Spleen (tissue), 11 donors: ENCODE data around the gene DNAH17. TPM values are rescaled to one million over a fixed set of nuclear protein-coding genes. Genes with fewer than 3 reads are reported as not detected.

Source experiments
- DNase-seq: peaks from one replicate; pipeline ENCODE4 v3.0.0-alpha.2; 2020
- H3K27ac ChIP-seq, 8 donors: fragments of 200-600 bp; sonication (generic) in 7 of 8; 1 replicate in 4 of 8; 2 replicates in 4 of 8; pipeline versions ENCODE4 v1.5.0 to v1.8.0; 2016 to 2021; ENCODE audit warnings: inconsistent platforms in 4 of 8, mild to moderate bottlenecking in 4 of 8, moderate library complexity in 1 of 8
- H3K27me3 ChIP-seq, 7 donors: fragments of 200-600 bp; sonication (generic) in 6 of 7; replicated peaks in 1 of 7; 1 replicate in 4 of 7; 2 replicates in 3 of 7; pipeline versions ENCODE4 v1.5.0 to v1.8.0; 2016 to 2021; ENCODE audit warnings: inconsistent platforms in 3 of 7, mild to moderate bottlenecking in 1 of 7
- H3K36me3 ChIP-seq, 6 donors: fragments of 200-600 bp; sonication (generic) in 5 of 6; 1 replicate in 4 of 6; 2 replicates in 2 of 6; pipeline versions ENCODE4 v1.5.0 to v1.8.0; 2016 to 2021; ENCODE audit warnings: inconsistent platforms in 2 of 6
- H3K4me1 ChIP-seq, 6 donors: fragments of 200-600 bp; sonication (generic) in 5 of 6; 1 replicate in 3 of 6; 2 replicates in 3 of 6; pipeline versions ENCODE4 v1.5.0 to v1.8.0; 2016 to 2021; ENCODE audit warnings: inconsistent platforms in 3 of 6
- H3K4me3 ChIP-seq, 8 donors: fragments of 200-600 bp; sonication (generic) in 7 of 8; 1 replicate in 4 of 8; 2 replicates in 4 of 8; pipeline versions ENCODE4 v1.5.0 to v1.8.0; 2016 to 2021; ENCODE audit warnings: inconsistent platforms in 4 of 8, mild to moderate bottlenecking in 4 of 8, moderate library complexity in 2 of 8
- H3K9me3 ChIP-seq, 8 donors: fragments of 200-600 bp; sonication (generic) in 7 of 8; 1 replicate in 4 of 8; 2 replicates in 4 of 8; pipeline versions ENCODE4 v1.5.0 to v1.8.0; 2016 to 2021; ENCODE audit warnings: inconsistent platforms in 4 of 8
- CTCF ChIP-seq, 11 experiments: fragments of 200-600 bp in 7 of 11; fragments of 450-650 bp in 4 of 11; sonication (generic) in 4 of 11; IDR thresholded peaks in 8 of 11; conservative IDR thresholded peaks in 3 of 11; 1 replicate in 7 of 11; 2 replicates in 4 of 11; pipeline versions ENCODE4 v1.4.0 to v1.8.0; 2016 to 2021; ENCODE audit warnings: antibody characterized with exemption in 11 of 11, inconsistent platforms in 4 of 11, mild to moderate bottlenecking in 1 of 11
- POLR2A ChIP-seq, 3 donors: fragments of 450-650 bp; IDR thresholded peaks; one replicate each; pipeline ENCODE4 v1.5.1; 2017; ENCODE audit warnings: antibody characterized with exemption in 3 of 3, mild to moderate bottlenecking in 1 of 3
- POLR2AphosphoS5 ChIP-seq, 3 donors: sonication (generic); formaldehyde crosslinking; IDR thresholded peaks; one replicate each; pipeline ENCODE4 v1.5.1; 2017; ENCODE audit warnings: antibody characterized with exemption in 3 of 3
- WGBS, 5 donors: extraction: QIAGEN DNeasy Blood & Tissue Kit in 3 of 5; methylation state at CpG; one replicate each; pipeline versions ENCODE4 v1.1.5 to v1.1.7; 2013 to 2018; 5-methylcytosine and 5-hydroxymethylcytosine counted together
- intact Hi-C: fragments of 100-400 bp; cut with DNase I; formaldehyde crosslinking; loops from one replicate; pipeline ENCODE4 v1.15.0; 2023; ENCODE audit warnings: low total_unique reads
- polyA plus RNA-seq, 3 donors: library from polyadenylated mRNA; stranded (reverse); fragments of 200-250 nt; gene quantifications; one replicate each; pipeline ENCODE4 v1.2.1, GENCODE V29; 2013
- total RNA-seq, 7 donors: library from RNA; depleted of rRNA in 3 of 7; stranded (reverse); fragments of >200 nt in 3 of 7; fragmentation: NEBNext Ultra II Directional in 4 of 7; extraction: Animal tissue kit (Norgen Biotek cat#: 25700) in 4 of 7; gene quantifications; one replicate each; pipeline versions ENCODE4 v1.1.0 to v1.2.1, GENCODE V29; 2016 to 2021
- donor health status: healthy with polysubstance abuse.
- donor health status: DM: no; HTN: no; CAD: no; lungs with moderate emphysema.
- donor health status: DM: no; HTN: no; CAD: no.
- donor health status: Bipolar disorder and iron deficiency.
- donor health status: healthy.
- donor health status: DM: no; HTN: no; CAD: no.
- donor health status: DM: yes; HTN: yes; CAD: no.

DNAH17 gene
- total and polyA plus RNA-seq, 10 donors = 0.06 to 1.0 (median 0.72) TPM; not detected in 1

GRCh38 chr17:78539781-78540180, 37.4 kb downstream of the DNAH17 start:
- H3K4me3 ChIP-seq = no peak overlapping the region
- peaks cover 0 to 12% (median 6%) of the 10 kb centered on the region in 6 donors for H3K4me1 ChIP-seq
- no peaks in the 10 kb centered on the region for H3K36me3 ChIP-seq
- TF ChIP-seq POLR2A (IDR thresholded peaks at IDR 0.05) (no peak), CTCF (IDR thresholded peaks at IDR 0.05 in 8 of 11, conservative IDR thresholded peaks at IDR 0.05 in 3 of 11) (no peak), POLR2AphosphoS5 (IDR thresholded peaks at IDR 0.05) (no peak)
- H3K9me3 ChIP-seq = no peaks in the 10 kb centered on the region
- H3K27ac ChIP-seq = no peak overlapping the region
- peaks cover 0 to 5% (median 0%) of the 10 kb centered on the region in 7 donors for H3K27me3 ChIP-seq
- WGBS, 5 donors = 91 to 94% (median 94%) methylated on average over 11 of the region's 11 CpGs
- peak; percentile 23 for DNase-seq
- intact Hi-C loops = no loop called here

- peak; percentile 21 for DNase-seq
- Histone ChIP-seq H3K9me3 (no peaks in the 10 kb centered on the region), H3K36me3 (no peaks in the 10 kb centered on the region), H3K27me3 (peaks cover 0 to 10% (median 0%) of the 10 kb centered on the region in 7 donors), H3K4me1 (peaks cover 0 to 16% (median 6%) of the 10 kb centered on the region in 6 donors), H3K27ac (no peak overlapping the region), H3K4me3 (no peak overlapping the region)
- WGBS, 5 donors = 71 to 89% (median 77%) methylated on average over 10 of the region's 10 CpGs
- intact Hi-C loops = no loop called here
- TF ChIP-seq CTCF (IDR thresholded peaks at IDR 0.05 in 8 of 11, conservative IDR thresholded peaks at IDR 0.05 in 3 of 11) (no peak), POLR2A (IDR thresholded peaks at IDR 0.05) (no peak), POLR2AphosphoS5 (IDR thresholded peaks at IDR 0.05) (no peak)
Observed at GRCh38 chr17:78538033-78538776, 39.0 kb downstream of the DNAH17 start.

- 82 to 92% (median 87%) methylated on average over 20 of the region's 20 CpGs for WGBS, 5 donors
- TF ChIP-seq CTCF (IDR thresholded peaks at IDR 0.05 in 8 of 11, conservative IDR thresholded peaks at IDR 0.05 in 3 of 11) = no peak
- no peak for TF ChIP-seq POLR2A (IDR thresholded peaks at IDR 0.05)
- no peak for TF ChIP-seq POLR2AphosphoS5 (IDR thresholded peaks at IDR 0.05)
- DNase-seq = peak; percentile 47
Observed at GRCh38 chr17:78537217-78537860, 39.9 kb downstream of the DNAH17 start.

More at GRCh38 chr17:78537217-78537860, 39.9 kb downstream of the DNAH17 start:
- intact Hi-C loops = no loop called here
- Histone ChIP-seq H3K9me3 (no peaks in the 10 kb centered on the region), H3K27ac (no peak overlapping the region), H3K27me3 (peaks cover 0 to 10% (median 0%) of the 10 kb centered on the region in 7 donors), H3K4me1 (peaks cover 0 to 16% (median 6%) of the 10 kb centered on the region in 6 donors), H3K36me3 (no peaks in the 10 kb centered on the region), H3K4me3 (no peak overlapping the region)
